Temporal lobe (tissue), 2 donors: Measurements from ENCODE around the gene ALPK3. TPM values are rescaled to one million over a fixed set of nuclear protein-coding genes. Genes with fewer than 3 reads are reported as not detected.

Experiments
- small RNA-seq: library from RNA; depleted of rRNA; stranded (forward); fragments of <200 nt; gene quantifications from one replicate; pipeline ENCODE3, GENCODE V24; 2014; ENCODE audit warnings: low replicate concordance
- total RNA-seq: library from RNA; depleted of rRNA; stranded (reverse); fragments of >200 nt; gene quantifications from one replicate; pipeline ENCODE4 v1.2.3, GENCODE V29; 2014

The ALPK3 gene
- total RNA-seq, 1 donor from 2014 or later = 0.98 TPM

Small RNA genes lying within 50 kb of the gene (small RNA-seq; reads per million reads assigned to genes)
- gene RF00402 = not detected

Other genes with a start within 250 kb of the ALPK3 start
- 25.1 TPM for gene ZSCAN2, start 216.3 kb upstream of the ALPK3 start, total RNA-seq
- 23.1 TPM for gene WDR73, start 163.1 kb upstream of the ALPK3 start, total RNA-seq
- gene NMB, start 159.2 kb upstream of the ALPK3 start, total RNA-seq = 3.9 TPM
- 52.1 TPM for gene SEC11A, start 101.2 kb upstream of the ALPK3 start, total RNA-seq
- gene ZNF592, start 68.8 kb upstream of the ALPK3 start, total RNA-seq = 7.9 TPM
- gene SLC28A1, start 67.3 kb downstream of the ALPK3 start, total RNA-seq = not detected
- gene PDE8A, start 164.5 kb downstream of the ALPK3 start, total RNA-seq = 10.3 TPM